Epithelial cell of esophagus (primary cell): Measurements from ENCODE around the gene PHC3.

Experiments used
- DNase-seq: peaks from one replicate; pipeline ENCODE4 v3.0.0; 2010; ENCODE audit warnings: low read depth
- H3K4me3 ChIP-seq: 2 replicates; pipeline ENCODE4 v1.5.1; 2011; ENCODE audit warnings: mild to moderate bottlenecking, low read length, control low read depth
- TF ChIP-seq, protein P1 (sequence below): IDR thresholded peaks from 2 replicates; pipeline ENCODE4 v1.5.1; 2011; ENCODE audit warnings: low read depth, mild to moderate bottlenecking, low read length, control low read depth, inconsistent platforms; ENCODE audit not compliant: insufficient read depth; ENCODE audit errors: missing control alignments

The PHC3 gene

DNA sequence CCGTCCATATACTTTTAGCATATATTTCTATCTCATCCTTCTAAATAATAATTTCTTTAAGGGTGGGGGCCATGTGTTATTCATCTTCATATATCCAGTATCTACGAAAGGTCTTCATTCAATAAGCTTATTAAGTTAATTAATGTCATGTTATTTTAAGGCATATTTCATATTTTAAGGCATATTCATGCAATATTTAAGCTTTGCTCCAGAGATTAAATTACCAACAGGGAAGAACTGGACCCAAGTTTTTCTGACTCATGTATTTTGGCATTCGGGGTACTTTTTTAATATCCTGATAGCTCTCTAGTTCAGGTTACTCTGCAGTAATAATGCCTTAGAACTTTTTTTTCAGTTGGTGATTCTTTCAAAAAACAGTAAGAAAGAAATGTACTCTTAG is 27.4 kb downstream of the PHC3 start:
- TF ChIP-seq, protein P1, sequence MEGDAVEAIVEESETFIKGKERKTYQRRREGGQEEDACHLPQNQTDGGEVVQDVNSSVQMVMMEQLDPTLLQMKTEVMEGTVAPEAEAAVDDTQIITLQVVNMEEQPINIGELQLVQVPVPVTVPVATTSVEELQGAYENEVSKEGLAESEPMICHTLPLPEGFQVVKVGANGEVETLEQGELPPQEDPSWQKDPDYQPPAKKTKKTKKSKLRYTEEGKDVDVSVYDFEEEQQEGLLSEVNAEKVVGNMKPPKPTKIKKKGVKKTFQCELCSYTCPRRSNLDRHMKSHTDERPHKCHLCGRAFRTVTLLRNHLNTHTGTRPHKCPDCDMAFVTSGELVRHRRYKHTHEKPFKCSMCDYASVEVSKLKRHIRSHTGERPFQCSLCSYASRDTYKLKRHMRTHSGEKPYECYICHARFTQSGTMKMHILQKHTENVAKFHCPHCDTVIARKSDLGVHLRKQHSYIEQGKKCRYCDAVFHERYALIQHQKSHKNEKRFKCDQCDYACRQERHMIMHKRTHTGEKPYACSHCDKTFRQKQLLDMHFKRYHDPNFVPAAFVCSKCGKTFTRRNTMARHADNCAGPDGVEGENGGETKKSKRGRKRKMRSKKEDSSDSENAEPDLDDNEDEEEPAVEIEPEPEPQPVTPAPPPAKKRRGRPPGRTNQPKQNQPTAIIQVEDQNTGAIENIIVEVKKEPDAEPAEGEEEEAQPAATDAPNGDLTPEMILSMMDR = no peak
- H3K4me3 ChIP-seq = no peak overlapping the region
- DNase-seq = no peak

DNA sequence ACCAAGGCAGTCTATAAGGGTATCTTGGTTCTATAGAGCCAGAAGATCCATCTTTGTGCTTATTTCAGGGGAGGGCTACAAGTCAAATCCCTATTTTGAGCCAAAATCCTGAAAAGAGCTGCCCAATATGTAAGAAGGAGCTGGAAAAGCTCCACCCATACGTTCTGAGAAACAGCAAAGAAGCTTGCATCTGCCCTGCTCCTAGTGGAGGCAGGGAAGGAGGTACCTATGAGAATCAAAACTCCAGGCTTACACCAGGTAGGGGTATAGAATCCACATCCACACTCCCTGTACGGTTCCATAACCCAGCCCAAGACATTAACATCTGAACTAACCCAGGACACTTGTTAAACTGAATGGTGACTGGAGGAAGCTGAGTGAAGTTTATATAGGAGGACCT is 30.0 kb downstream of the PHC3 start:
- no peak overlapping the region for H3K4me3 ChIP-seq
- TF ChIP-seq, protein P1 = no peak
- no peak for DNase-seq

DNA sequence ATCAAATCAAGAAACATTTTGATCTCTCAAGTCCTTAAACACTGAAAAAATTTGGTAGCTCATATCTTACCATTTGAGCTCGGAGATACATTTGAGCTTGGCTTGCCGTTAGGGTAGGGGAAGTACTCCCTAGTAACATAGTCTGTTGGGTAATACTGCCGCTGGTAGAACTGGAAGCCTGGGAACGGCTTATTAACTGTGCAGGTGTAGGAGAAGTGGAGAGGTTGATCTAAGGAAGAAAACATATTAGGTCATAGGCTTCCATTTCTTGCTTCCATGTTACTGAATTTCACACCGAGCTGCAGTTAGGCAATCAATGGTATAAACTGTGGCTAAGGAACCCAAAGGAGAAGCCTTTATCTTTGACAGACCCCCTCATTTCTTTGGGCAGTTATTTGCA is 32.5 kb downstream of the PHC3 start:
- TF ChIP-seq, protein P1 = no peak
- no peak for DNase-seq
- no peak overlapping the region for H3K4me3 ChIP-seq

DNA sequence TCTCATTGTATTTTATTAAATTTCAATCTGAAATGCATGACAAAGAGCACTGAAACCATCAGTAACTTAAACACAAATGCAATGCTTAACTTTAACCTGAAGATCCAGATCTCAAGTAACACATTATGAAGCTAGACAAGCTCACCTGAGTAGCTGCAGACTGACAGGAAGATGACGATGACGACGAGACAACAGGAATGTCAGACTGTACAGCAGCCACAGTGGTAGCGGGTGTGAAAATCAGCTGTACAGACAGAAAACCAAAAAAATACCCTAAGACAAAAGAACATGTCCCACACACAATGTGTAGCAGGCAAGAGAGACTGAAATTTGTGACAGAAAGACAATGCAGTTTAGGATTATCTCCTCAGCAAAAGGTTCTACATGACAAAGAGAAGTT is 36.3 kb downstream of the PHC3 start:
- TF ChIP-seq, protein P1 = no peak
- no peak overlapping the region for H3K4me3 ChIP-seq
- DNase-seq = no peak

DNA sequence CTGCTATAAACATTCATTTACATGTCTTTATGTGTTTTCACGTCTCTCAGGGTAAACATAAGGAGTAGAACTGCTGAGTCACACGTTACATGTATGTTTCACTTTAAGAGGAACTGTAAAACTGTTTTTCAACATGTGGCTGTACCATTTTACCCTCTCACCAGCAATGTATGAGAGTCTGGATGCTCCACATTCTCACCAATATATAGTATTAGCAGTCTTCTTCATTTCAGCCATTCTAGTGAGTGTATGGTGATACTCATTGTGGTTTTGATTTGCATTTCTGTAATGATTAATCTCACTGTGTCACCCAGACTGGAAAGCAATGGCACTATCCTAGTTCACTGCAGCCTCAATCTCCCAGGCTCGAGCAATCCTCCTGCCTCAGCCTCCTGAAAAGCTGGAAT is 37.1 kb downstream of the PHC3 start:
- no peak overlapping the region for H3K4me3 ChIP-seq
- no peak for DNase-seq

DNA sequence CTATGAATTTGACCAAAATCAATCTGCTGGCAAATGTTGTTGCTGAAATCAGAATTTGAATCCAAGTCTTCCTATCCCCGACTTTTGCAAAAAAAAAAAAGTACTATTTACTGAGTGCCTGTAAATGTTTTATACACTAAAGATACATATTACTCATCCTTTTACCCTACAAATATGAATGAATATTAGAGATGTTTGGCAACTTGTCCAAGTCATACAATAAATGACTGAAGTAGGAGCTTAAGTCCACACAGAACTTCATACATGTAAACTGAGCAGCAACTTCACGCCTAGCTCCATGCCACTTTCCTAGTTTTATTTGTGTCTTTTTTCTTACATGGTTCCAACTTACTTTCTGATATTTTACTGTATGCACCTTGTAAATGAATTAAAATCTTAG is 39.2 kb downstream of the PHC3 start:
- DNase-seq = no peak
- TF ChIP-seq, protein P1 = no peak

More for the DNA sequence above, 37.1 kb downstream of the PHC3 start:
- TF ChIP-seq, protein P1 = no peak

DNA sequence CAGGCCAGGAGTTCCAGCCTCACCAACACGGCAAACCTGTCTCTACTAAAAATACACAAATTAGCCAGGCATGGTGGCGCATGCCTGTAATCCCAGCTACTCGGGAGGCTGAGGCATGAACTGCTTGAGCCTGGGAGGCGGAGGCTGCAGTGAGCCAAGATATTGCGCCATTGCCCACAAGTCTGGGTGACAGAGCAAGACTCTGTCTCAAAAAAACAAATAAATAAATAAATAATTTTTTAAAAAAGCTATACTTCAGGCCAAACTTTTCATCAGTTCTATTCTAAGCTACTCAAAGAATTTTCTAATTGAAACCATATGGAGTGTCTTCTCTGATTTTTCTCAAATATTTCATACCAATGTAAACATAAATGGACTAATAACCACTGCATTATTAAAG is 43.5 kb downstream of the PHC3 start:
- no peak for DNase-seq
- no peak overlapping the region for H3K4me3 ChIP-seq

More for the DNA sequence above, 39.2 kb downstream of the PHC3 start:
- H3K4me3 ChIP-seq = no peak overlapping the region

More for the DNA sequence above, 43.5 kb downstream of the PHC3 start:
- TF ChIP-seq, protein P1 = no peak
